Erythroblast (primary cell): ENCODE measurements around the gene SECISBP2L.
A peak's percentile ranks its signal among the peaks of the same experiment; 100 is the strongest.

ENCODE experiments used
- DNase-seq, 2 experiments: peaks; one replicate each; lab custom pipeline; 2025; lab: John Stamatoyannopoulos, UW
- GATA1 ChIP-seq: IDR thresholded peaks from 2 replicates; pipeline ENCODE4 v1.6.1; 2011; ENCODE audit warnings: low read depth, mild to moderate bottlenecking, control low read depth, low read length, moderate library complexity
- POLR2A ChIP-seq: IDR thresholded peaks from 2 replicates; pipeline ENCODE4 v1.6.1; 2011; ENCODE audit warnings: mild to moderate bottlenecking, low read length

The SECISBP2L gene

DNA sequence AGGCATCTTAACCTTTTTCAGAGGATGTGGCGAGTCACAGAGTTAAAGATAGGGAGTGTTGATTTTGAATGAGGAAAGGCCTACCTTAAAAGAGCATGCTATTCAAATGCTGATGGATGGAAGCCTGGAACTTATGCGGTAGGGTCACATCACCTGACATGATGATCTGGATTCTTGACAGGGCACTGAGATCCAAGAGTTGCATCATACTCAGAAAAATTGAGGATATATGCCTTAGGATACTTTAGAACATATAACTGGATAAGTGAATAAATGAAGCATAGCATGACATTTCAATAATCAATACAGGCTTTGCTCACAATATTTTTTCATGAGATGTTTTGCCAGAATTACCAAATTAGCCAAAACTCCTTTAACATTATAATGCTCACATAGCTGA is 20.1 kb upstream of the SECISBP2L start:
- TF ChIP-seq POLR2A (no peak), GATA1 (no peak)
- DNase-seq: no peak

DNA sequence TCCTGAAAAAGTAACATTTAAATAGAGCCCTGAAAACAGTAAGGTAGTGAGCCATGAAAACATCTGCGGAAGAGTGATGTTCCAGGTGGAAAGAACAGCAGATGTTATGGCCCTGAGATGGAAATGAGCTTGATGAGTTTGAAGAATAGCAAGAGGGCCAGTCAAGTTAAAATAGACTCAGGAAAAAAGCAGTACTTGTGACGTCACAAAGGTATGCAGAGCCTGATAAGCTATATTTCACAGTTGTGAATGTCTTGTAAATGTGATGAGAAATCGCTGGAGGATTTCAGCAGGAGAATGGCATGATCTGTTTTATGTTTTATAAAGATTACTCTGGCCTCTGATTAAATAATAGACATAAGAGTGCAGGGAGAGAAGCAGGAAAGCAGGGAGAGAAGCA is 18.6 kb upstream of the SECISBP2L start:
- TF ChIP-seq POLR2A (no peak), GATA1 (no peak)
- no peak for DNase-seq

DNA sequence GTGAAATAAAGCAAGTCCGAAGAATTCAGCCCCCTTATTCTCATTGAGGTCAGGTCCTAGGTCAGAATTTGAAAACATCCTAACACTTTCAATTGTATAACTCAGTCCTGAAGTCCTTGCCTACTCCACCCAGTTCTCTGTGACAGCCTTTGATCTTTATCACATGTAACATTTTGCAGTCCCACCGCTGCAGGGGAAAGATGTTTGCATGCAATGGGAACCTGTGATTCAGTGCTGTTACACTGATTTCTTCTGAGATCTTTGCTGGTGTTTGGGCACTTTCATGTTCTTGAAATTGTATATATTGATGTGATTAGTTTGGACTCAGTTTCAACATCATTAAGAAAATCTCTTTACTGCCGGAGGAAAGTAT is 18.0 kb upstream of the SECISBP2L start:
- DNase-seq: peak; percentile 12 to 41
- no peak for TF ChIP-seq POLR2A
- no peak for TF ChIP-seq GATA1

GRCh38 chr15:49063402-49064280 is 17.4 kb upstream of the SECISBP2L start:
- TF ChIP-seq GATA1 (no peak), POLR2A (no peak)
- no peak for DNase-seq

- TF ChIP-seq GATA1: no peak
- TF ChIP-seq POLR2A: no peak
- no peak for DNase-seq
Measured at GRCh38 chr15:49062900-49063299, 16.7 kb upstream of the SECISBP2L start.

GRCh38 chr15:49060710-49061495 is 14.7 kb upstream of the SECISBP2L start:
- TF ChIP-seq POLR2A (no peak), GATA1 (no peak)
- DNase-seq: no peak

DNA sequence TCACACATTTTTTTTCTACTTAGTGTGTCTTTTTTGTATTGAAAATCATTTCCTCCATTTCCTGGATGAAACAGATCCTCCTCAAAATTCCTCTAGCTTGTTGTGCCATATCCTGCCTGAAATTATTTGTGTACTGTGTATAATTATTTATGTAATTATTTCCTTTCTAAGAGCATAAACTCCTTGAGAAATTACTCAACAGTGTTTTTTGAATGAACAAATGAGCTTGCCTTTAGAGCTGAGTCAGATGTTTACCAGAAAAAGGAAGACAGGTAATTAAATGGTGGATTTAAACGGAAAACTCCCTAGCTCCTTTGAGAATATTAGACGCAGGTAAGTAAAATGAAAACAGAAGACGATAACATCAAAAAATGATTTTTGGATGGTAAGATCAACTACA is 13.2 kb upstream of the SECISBP2L start:
- no peak for DNase-seq
- TF ChIP-seq POLR2A (no peak), GATA1 (no peak)

DNA sequence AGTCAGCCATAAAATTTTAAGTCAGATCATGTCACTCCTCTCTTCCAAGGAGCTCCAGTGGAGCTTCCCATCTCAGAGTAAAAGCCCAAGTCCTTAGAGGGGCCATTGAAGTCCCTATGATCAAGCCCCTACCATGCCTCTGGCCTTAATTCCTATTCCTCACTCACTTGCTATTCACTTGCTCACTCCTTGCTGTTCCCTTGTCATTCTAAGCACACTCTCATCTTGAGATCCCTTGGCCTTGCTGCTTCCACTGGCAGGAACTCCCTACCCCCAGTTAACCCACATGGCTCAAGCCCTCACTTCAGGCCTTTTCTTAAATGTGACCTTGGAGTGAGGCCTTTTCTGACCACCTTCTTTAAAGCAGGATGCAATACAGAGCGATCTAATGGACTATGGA is 12.3 kb upstream of the SECISBP2L start:
- no peak for DNase-seq
- TF ChIP-seq GATA1 (no peak), POLR2A (no peak)

GRCh38 chr15:49055630-49056029 is 9.4 kb upstream of the SECISBP2L start:
- TF ChIP-seq GATA1 (no peak), POLR2A (no peak)
- no peak for DNase-seq

GRCh38 chr15:49052662-49053061 is 6.4 kb upstream of the SECISBP2L start:
- no peak for TF ChIP-seq GATA1

DNA sequence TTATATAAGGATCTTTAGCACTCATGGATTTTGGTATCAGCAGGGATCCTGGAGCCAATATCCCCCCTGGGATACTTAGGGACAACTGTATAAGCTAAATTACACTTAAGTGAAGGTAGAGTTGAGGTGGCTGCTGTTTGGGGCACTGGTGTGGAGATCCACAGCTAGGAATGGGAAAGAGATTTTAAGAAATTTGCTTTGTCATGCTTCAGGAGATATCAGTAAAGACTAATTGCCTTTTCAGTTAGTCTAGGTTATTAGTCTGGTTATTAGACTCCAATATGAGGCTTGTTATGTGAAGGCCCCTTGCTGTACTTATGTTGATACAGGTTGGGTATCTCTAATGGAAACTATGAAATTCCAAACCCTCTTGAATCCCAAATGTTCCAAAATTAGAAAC is 1.2 kb upstream of the SECISBP2L start:
- DNase-seq: peak in 1 of 2 experiments; percentile 26
- TF ChIP-seq GATA1 (no peak), POLR2A (no peak)

More at GRCh38 chr15:49052662-49053061, 6.4 kb upstream of the SECISBP2L start:
- DNase-seq: no peak

DNA sequence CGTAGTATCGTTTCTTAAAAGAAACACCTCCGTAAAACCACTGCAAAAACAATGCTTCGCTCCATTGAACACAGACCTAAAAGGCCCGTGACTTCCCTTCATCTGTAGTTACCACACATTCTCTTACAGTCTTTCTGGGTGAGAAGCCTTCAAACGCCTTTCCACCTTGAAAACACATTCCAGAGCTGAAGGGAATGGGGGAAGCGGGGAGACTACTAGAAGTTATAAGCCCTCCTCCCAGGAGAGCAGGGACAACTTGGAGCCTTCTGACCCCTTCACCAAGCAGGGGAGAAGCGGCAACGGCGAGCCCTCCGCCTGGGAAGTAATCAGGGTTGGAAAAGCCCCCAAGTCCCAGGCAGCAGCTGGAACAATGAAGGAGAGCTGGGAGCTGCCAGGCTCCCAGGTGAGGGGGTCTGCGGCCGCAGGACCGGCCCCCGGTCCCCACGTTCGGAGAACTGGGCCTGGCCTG is 461 bp downstream of the SECISBP2L start:
- no peak for TF ChIP-seq GATA1
- no peak for TF ChIP-seq POLR2A
- DNase-seq: peak; percentile 55 to 69

DNA sequence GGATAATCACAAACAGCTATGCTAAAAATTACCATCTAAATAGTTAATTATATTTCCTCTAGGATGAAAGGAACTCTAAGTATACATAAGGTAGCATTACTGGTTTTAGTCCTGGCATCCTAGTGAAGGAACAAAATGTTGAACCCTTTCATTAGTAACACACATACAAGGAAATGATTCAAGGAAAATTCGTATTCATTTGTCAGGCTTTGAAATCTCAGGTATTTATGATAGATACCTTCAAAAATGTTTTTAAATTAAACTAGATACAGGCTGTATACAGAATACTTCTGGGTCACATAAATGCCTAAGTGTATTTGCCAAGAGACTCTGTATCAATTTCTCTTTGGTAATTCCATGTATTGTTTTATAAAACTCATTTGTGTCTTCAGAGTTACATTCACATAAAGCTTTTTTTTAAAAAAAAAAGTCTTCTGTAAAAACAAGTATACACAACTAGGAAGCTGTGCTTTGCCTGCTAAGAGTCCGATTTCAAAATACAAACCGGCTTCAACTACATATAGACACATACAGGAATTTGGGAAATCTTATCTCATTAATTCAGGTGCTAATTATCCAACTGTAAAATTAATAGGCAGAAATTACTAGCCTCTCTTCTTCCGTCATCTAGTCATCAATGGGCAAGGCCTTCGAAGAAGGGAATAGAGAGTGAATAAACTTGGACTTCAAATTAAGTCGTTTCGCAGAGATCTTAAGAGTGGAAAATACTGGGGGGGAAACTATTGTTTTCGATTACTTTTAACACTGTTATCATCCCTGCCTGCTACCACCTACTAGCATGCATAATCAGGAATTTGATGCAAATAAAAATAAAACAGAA is 1.3 kb downstream of the SECISBP2L start:
- DNase-seq: peak; percentile 32 to 58
- TF ChIP-seq POLR2A: no peak
- no peak for TF ChIP-seq GATA1
